Dermis blood vessel endothelial cell (primary cell): ENCODE data around the gene RGMA. TPM values are rescaled to one million over a fixed set of nuclear protein-coding genes. Genes with fewer than 3 reads are reported as not detected.
"Not testable (repeated sequence)": the region's sequence is repeated elsewhere in the genome, so short reads cannot be mapped to it uniquely, and the experiment has no call there.

ENCODE experiments used
- DNase-seq: peaks from one replicate; pipeline ENCODE4 v3.0.0; 2010
- total RNA-seq: library from RNA; depleted of rRNA; stranded (reverse); fragments of >200 nt; gene quantifications from 2 replicates; pipeline ENCODE4 v1.2.3, GENCODE V29; 2014

RGMA gene
- total RNA-seq, 1 donor from 2014 or later = 0.34 TPM

DNA sequence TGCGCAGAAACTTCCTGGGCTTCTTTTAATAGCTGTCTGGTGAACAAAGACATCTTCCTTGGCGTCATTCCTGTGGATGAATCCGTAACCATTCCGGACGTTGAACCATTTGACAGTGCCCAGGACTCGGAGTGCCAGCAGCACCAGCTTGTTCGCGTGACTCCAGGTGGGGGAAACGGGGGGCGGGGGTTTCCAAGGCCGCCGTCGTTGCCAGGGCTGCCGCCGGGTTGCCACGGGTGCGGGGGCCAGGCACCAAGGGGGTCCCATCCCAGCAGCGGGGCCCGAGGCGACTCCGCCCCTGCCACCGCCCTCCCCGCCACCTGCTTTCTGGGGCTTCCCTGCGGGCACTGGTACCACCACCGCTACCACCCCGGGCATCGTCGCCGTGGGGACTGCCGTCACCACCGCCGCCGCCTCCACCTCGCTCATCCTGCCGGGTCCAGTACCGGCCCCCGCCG, 22.8 kb downstream of the RGMA start:
- no peak for DNase-seq

GRCh38 chr15:93065641-93066045, 23.4 kb downstream of the RGMA start:
- no peak for DNase-seq

DNA sequence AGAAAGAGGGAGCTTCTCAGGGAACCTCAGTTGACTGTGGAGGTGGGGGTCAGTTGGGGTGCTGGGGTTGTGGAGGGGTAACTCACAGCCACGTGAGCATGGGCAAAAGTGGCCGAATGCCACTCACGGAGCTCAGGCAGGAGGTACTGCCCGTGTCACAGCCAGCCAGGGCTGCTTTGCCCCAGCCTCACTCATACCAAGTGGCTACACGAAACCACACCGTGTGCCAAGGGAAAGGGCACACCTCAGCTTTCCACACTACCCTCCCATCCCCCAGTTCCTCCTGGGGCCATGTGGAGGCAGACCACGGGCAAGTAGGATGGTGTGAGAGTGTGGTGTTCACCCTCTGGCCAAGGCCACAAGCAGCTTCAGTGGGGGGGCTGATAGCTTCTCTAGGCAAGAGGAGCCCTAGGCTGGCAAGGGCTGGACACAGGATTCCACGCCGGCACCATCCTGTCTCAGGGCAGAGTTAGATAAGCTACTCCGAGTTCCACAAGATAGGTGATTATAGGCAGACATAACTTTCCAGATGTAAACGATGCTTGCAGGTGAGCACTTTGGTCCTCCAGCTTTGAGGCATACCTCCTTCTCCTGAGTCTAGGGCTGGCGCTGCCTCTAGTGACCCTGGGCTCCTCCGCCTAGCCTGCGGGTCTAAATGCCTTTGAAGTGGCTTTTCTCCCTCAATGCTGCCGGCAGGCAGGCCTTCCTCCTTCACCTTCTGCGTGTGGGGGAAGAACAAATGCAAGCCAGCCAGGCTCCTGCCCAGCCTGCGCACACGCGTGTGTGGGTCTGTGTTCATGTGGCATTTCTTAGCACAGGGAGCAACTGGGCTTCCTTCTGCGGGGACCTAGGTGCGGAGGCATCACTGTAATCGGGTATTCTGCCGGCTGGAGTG, 25.0 kb downstream of the RGMA start:
- DNase-seq = no peak

DNA sequence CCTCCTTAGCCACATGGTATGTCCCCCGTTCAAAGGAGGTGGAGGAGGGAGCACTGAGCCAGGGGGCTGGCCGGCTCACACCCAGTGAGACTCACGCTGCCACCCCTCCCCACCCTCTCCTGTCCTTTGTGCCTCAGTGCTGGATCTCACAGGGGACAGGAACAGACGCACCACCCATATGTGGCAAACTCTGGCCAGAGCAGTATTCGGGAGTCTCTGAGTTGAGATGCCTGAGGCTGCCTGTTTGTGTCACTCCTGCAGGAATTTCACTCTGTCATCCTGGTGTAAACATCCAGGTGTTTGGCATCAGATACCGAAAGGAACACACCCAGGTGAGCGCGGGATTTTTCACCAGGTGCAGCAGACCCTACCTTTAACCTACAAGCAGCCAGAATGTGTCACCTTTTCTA, 25.7 kb downstream of the RGMA start:
- no peak for DNase-seq

DNA sequence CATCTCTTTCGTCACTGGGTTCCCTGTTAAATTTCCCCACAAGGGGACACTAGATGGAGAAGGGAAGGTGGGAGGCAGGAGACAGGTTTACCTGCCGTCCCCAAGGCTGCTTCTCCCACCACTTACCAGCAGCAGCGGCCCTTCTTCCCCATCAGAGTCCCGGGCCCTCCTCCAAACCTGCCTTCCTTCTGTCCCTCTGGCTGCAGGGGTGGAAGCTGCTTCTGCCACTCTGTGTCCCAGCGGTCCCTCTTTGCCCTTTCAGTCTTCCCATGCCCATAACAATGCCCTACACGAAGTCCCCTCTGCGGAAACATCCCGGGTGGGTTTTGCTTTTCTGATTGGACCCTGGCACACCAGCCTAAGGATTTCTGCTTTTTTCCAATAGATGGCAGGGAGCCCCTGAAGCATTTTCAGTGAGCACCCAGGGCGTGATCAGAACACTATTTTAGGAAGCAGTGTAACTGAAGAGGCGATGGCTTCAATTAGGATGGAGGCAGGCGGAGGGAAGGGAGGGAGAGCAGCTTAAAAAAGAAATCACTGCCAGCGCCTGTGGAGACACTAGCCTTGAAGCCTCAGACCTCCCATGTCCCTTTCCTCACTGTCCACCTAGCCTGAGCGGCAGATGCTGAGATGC, 26.3 kb downstream of the RGMA start:
- DNase-seq = not testable (repeated sequence)

GRCh38 chr15:93060336-93061248, 28.4 kb downstream of the RGMA start:
- no peak for DNase-seq

- DNase-seq = no peak
Observed at GRCh38 chr15:93059442-93059841, 29.6 kb downstream of the RGMA start.

- no peak for DNase-seq
Observed at GRCh38 chr15:93058904-93059427, 30.0 kb downstream of the RGMA start.

GRCh38 chr15:93058128-93058527, 30.9 kb downstream of the RGMA start:
- DNase-seq = no peak

GRCh38 chr15:93057618-93058017, 31.4 kb downstream of the RGMA start:
- no peak for DNase-seq

GRCh38 chr15:93056836-93057235, 32.2 kb downstream of the RGMA start:
- no peak for DNase-seq

GRCh38 chr15:93055211-93055610, 33.8 kb downstream of the RGMA start:
- no peak for DNase-seq

GRCh38 chr15:93052090-93052879, 36.7 kb downstream of the RGMA start:
- no peak for DNase-seq

GRCh38 chr15:93051236-93052089, 37.5 kb downstream of the RGMA start:
- no peak for DNase-seq

DNA sequence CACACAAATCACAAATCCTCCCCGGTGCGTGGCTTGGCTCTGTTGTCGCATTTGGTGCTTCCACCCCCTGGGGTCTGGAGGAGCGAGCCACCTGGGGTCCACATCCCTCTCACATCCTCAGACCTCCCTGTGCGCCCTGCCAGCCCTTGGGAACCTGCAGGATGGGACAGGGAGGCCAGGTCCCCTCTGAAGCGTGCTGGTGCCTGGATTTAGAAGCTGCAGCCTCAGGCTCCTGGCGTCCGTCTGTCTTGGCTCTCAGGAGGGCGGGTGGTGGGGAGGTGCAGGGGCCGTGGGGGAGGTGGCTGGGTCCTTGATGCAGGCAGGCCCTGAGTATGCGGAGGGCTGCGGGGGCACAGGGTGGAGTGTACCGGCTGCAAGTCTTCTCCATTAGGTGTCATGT, 38.4 kb downstream of the RGMA start:
- no peak for DNase-seq

DNA sequence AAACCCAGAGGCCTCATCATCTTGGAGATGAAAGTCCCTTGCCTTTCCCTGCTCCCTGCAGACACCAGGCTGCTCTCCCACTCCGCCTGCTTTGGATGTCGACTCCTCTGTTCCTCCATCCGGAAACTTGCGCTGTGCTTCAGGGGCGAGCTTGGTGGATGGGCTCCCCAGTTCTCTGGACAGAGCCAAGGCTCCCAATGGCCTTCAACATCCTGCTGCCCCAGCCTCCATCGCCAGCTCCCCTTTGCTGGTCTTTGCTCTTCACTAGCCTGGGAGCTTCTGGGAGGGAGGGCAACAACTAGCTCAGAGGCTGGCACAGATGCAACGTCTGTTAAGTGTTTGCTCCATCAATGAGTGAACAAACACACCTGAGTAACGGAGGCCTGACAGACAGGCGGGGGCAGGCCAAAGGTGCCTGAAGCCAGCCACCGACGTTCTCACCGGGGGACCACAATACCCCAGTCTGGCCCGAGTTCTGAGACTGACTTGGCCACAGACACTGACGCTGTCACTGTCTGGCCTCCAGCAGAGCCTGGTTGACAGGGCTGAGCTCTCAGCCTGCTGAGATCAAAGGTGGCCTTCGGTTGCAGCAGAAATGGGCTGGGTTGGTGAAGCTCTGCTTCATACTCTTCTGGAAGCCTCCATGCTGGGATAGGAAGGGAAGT, 39.0 kb downstream of the RGMA start:
- DNase-seq = no peak

- DNase-seq = no peak
Observed at GRCh38 chr15:93049233-93049632, 39.8 kb downstream of the RGMA start.

DNA sequence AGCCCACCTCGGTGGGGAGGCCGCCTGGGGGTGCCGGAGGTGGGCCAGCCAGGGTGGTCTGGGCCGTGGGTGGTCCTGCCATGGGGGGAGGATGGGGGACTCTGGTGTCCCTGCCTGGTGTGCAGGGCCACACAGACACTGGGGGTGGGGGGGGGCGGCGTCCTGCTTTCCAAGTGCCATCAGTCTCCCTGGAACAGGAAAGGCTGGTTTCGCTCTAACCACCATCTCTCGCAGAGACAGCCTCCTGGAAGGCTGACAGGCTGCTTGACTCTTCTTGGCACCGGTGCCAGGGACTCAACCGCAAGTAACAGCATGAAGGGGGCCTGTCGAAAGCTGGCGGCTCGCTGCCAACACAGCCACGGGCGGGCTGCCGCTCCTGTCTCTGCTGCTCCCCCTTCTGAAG, 40.3 kb downstream of the RGMA start:
- DNase-seq = no peak

GRCh38 chr15:93048426-93048721, 40.6 kb downstream of the RGMA start:
- DNase-seq = no peak

DNA sequence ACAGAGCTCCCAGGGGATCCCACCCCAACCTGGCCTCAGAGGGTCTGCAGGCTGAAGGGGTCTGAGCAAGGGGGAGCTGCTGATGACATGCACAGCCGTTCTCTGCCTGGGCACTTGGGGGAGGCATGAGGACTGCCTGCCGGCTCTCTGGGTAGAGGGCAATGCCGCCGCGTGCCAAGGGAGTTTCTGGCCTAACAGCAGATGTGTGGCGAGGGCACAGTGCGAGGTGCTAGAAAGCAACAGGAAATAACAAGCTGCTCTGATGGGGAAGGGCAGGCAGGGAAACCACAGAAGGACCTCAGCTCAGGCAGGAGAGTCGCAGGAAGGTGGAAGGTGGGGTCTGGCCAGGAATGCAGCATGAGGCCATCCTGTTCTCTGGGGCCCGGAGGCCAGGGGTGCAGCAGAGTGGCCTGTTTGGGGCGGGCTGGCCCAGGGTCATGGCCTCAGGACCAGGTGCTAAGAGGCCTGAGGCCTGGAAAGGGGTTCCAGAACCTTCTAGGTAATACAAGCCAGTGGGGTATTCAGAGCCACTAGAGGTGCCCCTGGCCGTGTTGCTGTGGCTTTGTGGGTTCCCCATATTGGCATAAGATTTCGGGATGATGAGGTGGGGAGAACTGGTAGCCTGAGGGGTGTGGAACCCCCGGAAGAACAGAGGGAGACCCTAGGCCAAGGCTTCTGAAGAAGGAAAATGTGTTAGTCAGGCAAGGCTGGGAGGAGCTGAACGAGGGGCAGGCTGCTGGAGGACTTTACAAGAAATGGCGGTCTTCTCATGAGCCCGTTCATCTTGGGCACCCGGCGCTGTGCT, 41.2 kb downstream of the RGMA start:
- DNase-seq = no peak
